Smooth muscle cell (in vitro differentiated cells): ENCODE results near the gene MORN4. TPM values are rescaled to one million over a fixed set of nuclear protein-coding genes. Genes with fewer than 3 reads are reported as not detected.
"Not testable (repeated sequence)": the region's sequence is repeated elsewhere in the genome, so short reads cannot be mapped to it uniquely, and the experiment has no call there.

Source experiments
- DNase-seq: peaks from one replicate; lab custom pipeline; 2025; ENCODE audit not compliant: unreplicated experiment; lab: John Stamatoyannopoulos, UW
- H2AFZ ChIP-seq: fragments of 200-600 bp; sonication (generic); 2 replicates; pipeline ENCODE4 v1.6.0; 2016; ENCODE audit warnings: antibody characterized with exemption, low read depth, mild to moderate bottlenecking
- H3F3A ChIP-seq: fragments of 200-600 bp; sonication (generic); 2 replicates; pipeline ENCODE4 v1.6.0; 2017; ENCODE audit warnings: antibody characterized with exemption, low read depth
- H3K27ac ChIP-seq: fragments of 200-600 bp; sonication (generic); 2 replicates; pipeline ENCODE4 v1.5.1; 2016; ENCODE audit warnings: low read depth, mild to moderate bottlenecking
- H3K27me3 ChIP-seq: fragments of 200-600 bp; sonication (generic); 2 replicates; pipeline ENCODE4 v1.6.1; 2016; ENCODE audit warnings: low read depth, mild to moderate bottlenecking
- H3K36me3 ChIP-seq: fragments of 200-600 bp; sonication (generic); 2 replicates; pipeline ENCODE4 v1.5.1; 2016; ENCODE audit warnings: low read depth
- H3K4me1 ChIP-seq: fragments of 200-600 bp; sonication (generic); 2 replicates; pipeline ENCODE4 v1.5.1; 2016; ENCODE audit warnings: low read depth
- H3K4me2 ChIP-seq: fragments of 200-600 bp; sonication (generic); 2 replicates; pipeline ENCODE4 v1.6.0; 2016; ENCODE audit warnings: mild to moderate bottlenecking
- H3K4me3 ChIP-seq: fragments of 200-600 bp; sonication (generic); 2 replicates; pipeline ENCODE4 v1.5.1; 2016; ENCODE audit warnings: mild to moderate bottlenecking
- H3K79me2 ChIP-seq: fragments of 200-600 bp; sonication (generic); 2 replicates; pipeline ENCODE4 v1.6.0; 2016; ENCODE audit warnings: low read depth, mild to moderate bottlenecking
- H3K9ac ChIP-seq: fragments of 200-600 bp; sonication (generic); 2 replicates; pipeline ENCODE4 v1.6.0; 2016; ENCODE audit warnings: low read depth
- H3K9me3 ChIP-seq: fragments of 200-600 bp; sonication (generic); replicated peaks from 2 replicates; pipeline ENCODE4 v1.5.1; 2016; ENCODE audit warnings: low read depth
- H4K20me1 ChIP-seq: fragments of 200-600 bp; sonication (generic); 2 replicates; pipeline ENCODE4 v1.6.0; 2016; ENCODE audit warnings: low read depth
- WGBS: methylation state at CpG from one replicate; pipeline ENCODE4 v1.1.7; 2016; ENCODE audit warnings: low lambda C conversion rate; 5-methylcytosine and 5-hydroxymethylcytosine counted together
- polyA plus RNA-seq: library from polyadenylated mRNA; unstranded; fragments of >200 nt; fragmentation: Nextera tagmentation; extraction: Ambion mirVana; gene quantifications from 2 replicates; pipeline ENCODE4 v1.2.1, GENCODE V29; 2016
- total RNA-seq: library from RNA; depleted of rRNA; stranded (reverse); fragments of >200 nt; gene quantifications from 2 replicates; pipeline ENCODE4 v1.2.3, GENCODE V29; 2014
- TF ChIP-seq, protein P1 (sequence below): fragments of 200-600 bp; sonication (generic); IDR thresholded peaks from 2 replicates; pipeline ENCODE4 v1.5.1; 2017; ENCODE audit warnings: borderline replicate concordance, mild to moderate bottlenecking, antibody characterized with exemption; ENCODE audit not compliant: insufficient read depth, poor library complexity, severe bottlenecking

The MORN4 gene
- total and polyA plus RNA-seq, 2 experiments from 2014 or later, result 2.9 to 16.8 TPM

DNA sequence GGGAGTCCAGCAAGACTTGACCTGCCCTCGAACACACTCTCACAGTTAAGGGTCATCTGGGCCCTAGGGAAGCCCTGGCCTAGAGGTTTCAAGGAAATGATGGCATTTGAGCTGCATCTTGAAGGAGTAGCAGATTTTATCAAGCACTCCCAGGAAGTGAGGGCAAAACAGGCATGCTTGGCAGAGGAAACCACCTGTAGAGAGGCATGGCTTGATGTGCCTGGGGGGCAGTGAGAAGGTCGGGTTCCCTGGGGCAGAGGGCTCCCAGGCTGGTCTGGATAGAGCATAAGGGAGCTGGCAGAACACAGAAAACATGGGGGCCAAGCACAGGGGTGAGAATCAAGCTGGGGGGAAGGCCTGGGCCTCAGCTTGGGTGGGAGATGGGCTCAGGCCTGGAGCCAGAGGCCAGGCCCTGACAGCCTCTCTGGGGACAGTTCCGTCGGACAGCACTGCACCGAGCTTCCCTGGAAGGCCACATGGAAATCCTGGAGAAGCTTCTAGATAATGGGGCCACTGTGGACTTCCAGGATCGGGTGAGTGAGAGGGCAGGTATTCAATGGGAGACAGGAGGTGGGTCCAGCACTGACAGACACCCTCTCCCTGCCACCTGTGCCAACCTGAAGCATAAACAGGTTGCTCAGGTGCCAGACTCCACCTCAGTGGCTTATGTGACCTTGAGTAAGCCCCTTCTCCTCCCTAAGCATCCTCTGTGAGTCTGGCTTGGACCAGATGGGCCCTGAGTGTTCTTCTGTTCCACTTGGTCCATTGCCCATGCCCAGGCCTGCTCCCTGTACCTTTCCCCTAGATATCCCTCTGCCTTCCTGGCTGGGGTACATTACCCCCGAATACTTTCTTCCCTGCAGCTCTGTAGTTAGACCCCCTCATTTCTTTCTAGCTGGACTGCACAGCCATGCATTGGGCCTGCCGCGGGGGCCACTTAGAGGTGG lies 52.6 kb downstream of the MORN4 start:
- TF ChIP-seq, protein P1, sequence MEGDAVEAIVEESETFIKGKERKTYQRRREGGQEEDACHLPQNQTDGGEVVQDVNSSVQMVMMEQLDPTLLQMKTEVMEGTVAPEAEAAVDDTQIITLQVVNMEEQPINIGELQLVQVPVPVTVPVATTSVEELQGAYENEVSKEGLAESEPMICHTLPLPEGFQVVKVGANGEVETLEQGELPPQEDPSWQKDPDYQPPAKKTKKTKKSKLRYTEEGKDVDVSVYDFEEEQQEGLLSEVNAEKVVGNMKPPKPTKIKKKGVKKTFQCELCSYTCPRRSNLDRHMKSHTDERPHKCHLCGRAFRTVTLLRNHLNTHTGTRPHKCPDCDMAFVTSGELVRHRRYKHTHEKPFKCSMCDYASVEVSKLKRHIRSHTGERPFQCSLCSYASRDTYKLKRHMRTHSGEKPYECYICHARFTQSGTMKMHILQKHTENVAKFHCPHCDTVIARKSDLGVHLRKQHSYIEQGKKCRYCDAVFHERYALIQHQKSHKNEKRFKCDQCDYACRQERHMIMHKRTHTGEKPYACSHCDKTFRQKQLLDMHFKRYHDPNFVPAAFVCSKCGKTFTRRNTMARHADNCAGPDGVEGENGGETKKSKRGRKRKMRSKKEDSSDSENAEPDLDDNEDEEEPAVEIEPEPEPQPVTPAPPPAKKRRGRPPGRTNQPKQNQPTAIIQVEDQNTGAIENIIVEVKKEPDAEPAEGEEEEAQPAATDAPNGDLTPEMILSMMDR, result no peak
- no peaks in the 10 kb centered on the region for H3K79me2 ChIP-seq
- 92% methylated on average over 9 of the region's 9 CpGs for WGBS
- H3K4me2 ChIP-seq, result no peak overlapping the region
- H4K20me1 ChIP-seq, result no peaks in the 10 kb centered on the region
- no peaks in the 10 kb centered on the region for H3K9me3 ChIP-seq
- no peak overlapping the region for H3K4me3 ChIP-seq
- DNase-seq, result no peak
- H3K27ac ChIP-seq, result no peak overlapping the region
- H3K4me1 ChIP-seq, result no peaks in the 10 kb centered on the region
- H3K9ac ChIP-seq, result no peak overlapping the region
- H3K36me3 ChIP-seq, result no peaks in the 10 kb centered on the region
- no peak overlapping the region for H2AFZ ChIP-seq
- no peaks in the 10 kb centered on the region for H3K27me3 ChIP-seq
- H3F3A ChIP-seq, result no peaks in the 10 kb centered on the region

GRCh38 chr10:97578171-97578844 lies 55.0 kb downstream of the MORN4 start:
- no peak overlapping the region for H3K9ac ChIP-seq
- H3K4me2 ChIP-seq, result no peak overlapping the region
- no peak overlapping the region for H2AFZ ChIP-seq
- H3K4me1 ChIP-seq, result no peaks in the 10 kb centered on the region
- whole genome bisulfite sequencing, result 96% methylated on average over 22 of the region's 40 CpGs
- no peak for DNase-seq
- no peaks in the 10 kb centered on the region for H3K9me3 ChIP-seq
- TF ChIP-seq, protein P1, result no peak
- no peaks in the 10 kb centered on the region for H3K36me3 ChIP-seq
- no peak overlapping the region for H3K4me3 ChIP-seq
- no peaks in the 10 kb centered on the region for H3K27me3 ChIP-seq
- no peak overlapping the region for H3K27ac ChIP-seq
- H3F3A ChIP-seq, result no peaks in the 10 kb centered on the region
- H4K20me1 ChIP-seq, result no peaks in the 10 kb centered on the region
- no peaks in the 10 kb centered on the region for H3K79me2 ChIP-seq

DNA sequence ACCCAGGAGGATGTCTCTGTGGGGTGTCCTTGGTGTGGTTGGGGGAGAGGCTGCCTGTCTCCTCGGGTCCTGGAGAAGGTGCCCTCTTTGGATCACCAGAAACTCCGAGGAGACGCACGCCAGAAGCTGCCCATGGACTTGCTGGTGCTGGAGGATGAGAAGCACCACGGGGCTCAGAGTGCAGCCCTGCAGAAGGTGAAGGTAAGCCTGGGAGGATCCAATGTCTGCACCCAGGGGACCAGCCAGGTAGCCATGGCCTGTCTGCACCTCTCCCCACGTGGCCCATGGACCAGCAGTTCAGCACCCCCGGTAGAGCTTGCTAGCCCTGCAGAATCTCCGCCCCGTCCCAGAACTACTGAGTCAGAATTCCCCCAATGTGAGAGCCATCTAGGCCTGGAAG lies 55.6 kb downstream of the MORN4 start:
- Histone ChIP-seq H4K20me1 (no peaks in the 10 kb centered on the region), H3K27me3 (no peaks in the 10 kb centered on the region), H3K27ac (no peak overlapping the region), H3K4me3 (no peak overlapping the region), H2AFZ (no peak overlapping the region), H3K9ac (no peak overlapping the region), H3K36me3 (no peaks in the 10 kb centered on the region), H3K9me3 (no peaks in the 10 kb centered on the region), H3K4me1 (peaks cover 3% of the 10 kb centered on the region), H3K79me2 (no peaks in the 10 kb centered on the region), H3F3A (no peaks in the 10 kb centered on the region), H3K4me2 (no peak overlapping the region)
- no peak for DNase-seq
- TF ChIP-seq, protein P1, result no peak
- 76% methylated on average over 9 of the region's 9 CpGs for WGBS

- not testable (repeated sequence) for H3F3A ChIP-seq, H3K27me3 ChIP-seq
- WGBS, result 36% methylated on average over 5 of the region's 5 CpGs
These were observed 56.8 kb downstream of the MORN4 start for GRCh38 chr10:97576487-97576886.

More at GRCh38 chr10:97576487-97576886, 56.8 kb downstream of the MORN4 start:
- H2AFZ ChIP-seq, H3K4me3 ChIP-seq, H3K79me2 ChIP-seq, H3K4me1 ChIP-seq, H3K27ac ChIP-seq, DNase-seq, H3K36me3 ChIP-seq, H3K9ac ChIP-seq, H4K20me1 ChIP-seq, H3K4me2 ChIP-seq, H3K9me3 ChIP-seq: not testable (repeated sequence)
